Measurements from ENCODE around the gene ANKRD13D.

GRCh38 chr11:67273260-67273990 is 15.7 kb upstream of the ANKRD13D start:
- TF ChIP-seq, protein P1, sequence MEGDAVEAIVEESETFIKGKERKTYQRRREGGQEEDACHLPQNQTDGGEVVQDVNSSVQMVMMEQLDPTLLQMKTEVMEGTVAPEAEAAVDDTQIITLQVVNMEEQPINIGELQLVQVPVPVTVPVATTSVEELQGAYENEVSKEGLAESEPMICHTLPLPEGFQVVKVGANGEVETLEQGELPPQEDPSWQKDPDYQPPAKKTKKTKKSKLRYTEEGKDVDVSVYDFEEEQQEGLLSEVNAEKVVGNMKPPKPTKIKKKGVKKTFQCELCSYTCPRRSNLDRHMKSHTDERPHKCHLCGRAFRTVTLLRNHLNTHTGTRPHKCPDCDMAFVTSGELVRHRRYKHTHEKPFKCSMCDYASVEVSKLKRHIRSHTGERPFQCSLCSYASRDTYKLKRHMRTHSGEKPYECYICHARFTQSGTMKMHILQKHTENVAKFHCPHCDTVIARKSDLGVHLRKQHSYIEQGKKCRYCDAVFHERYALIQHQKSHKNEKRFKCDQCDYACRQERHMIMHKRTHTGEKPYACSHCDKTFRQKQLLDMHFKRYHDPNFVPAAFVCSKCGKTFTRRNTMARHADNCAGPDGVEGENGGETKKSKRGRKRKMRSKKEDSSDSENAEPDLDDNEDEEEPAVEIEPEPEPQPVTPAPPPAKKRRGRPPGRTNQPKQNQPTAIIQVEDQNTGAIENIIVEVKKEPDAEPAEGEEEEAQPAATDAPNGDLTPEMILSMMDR (IDR thresholded peaks at IDR 0.05 in 4 of 5, conservative IDR thresholded peaks at IDR 0.05 in 1 of 5): no peak
- no peak for TF ChIP-seq POLR2A (IDR thresholded peaks at IDR 0.05)

All from gastrocnemius medialis (tissue), 4 donors.